ENCODE results near the gene SIDT1.

The SIDT1 gene

GRCh38 chr3:113615976-113616375 is 83.6 kb downstream of the SIDT1 start:
- no peaks in the 10 kb centered on the region for H3K27me3 ChIP-seq (ENCODE audit: insufficient read depth, poor library complexity, severe bottlenecking)
- DNase-seq (ENCODE audit: low read depth in 1 of 2, low spot score in 1 of 2), result no peak
- no peak overlapping the region for H3K27ac ChIP-seq (replicated peaks)
- TF ChIP-seq GABPA (IDR thresholded peaks at IDR 0.05; ENCODE audit: low read depth), result no peak
- TF ChIP-seq POLR2AphosphoS5 (IDR thresholded peaks at IDR 0.05; ENCODE audit: low read depth), result no peak
- TF ChIP-seq REST (IDR thresholded peaks at IDR 0.05; ENCODE audit: insufficient replicate concordance, low read depth), result no peak
- TF ChIP-seq CTCF (IDR thresholded peaks at IDR 0.05; ENCODE audit: insufficient read depth, low read length), result no peak
- no peak for TF ChIP-seq SPI1 (IDR thresholded peaks at IDR 0.05; ENCODE audit: borderline replicate concordance, low read depth)
- H3K4me3 ChIP-seq (replicated peaks; ENCODE audit: insufficient read depth, low read length), result no peak overlapping the region

GRCh38 chr3:113617726-113618125 is 85.4 kb downstream of the SIDT1 start:
- H3K27ac ChIP-seq (replicated peaks), result no peak overlapping the region
- TF ChIP-seq POLR2AphosphoS5 (IDR thresholded peaks at IDR 0.05; ENCODE audit: low read depth), result no peak
- no peak for TF ChIP-seq GABPA (IDR thresholded peaks at IDR 0.05; ENCODE audit: low read depth)
- no peak for TF ChIP-seq REST (IDR thresholded peaks at IDR 0.05; ENCODE audit: insufficient replicate concordance, low read depth)
- no peak for TF ChIP-seq CTCF (IDR thresholded peaks at IDR 0.05; ENCODE audit: insufficient read depth, low read length)
- no peak for TF ChIP-seq SPI1 (IDR thresholded peaks at IDR 0.05; ENCODE audit: borderline replicate concordance, low read depth)
- no peaks in the 10 kb centered on the region for H3K27me3 ChIP-seq (ENCODE audit: insufficient read depth, poor library complexity, severe bottlenecking)
- DNase-seq (ENCODE audit: low read depth in 1 of 2, low spot score in 1 of 2), result no peak
- no peak overlapping the region for H3K4me3 ChIP-seq (replicated peaks; ENCODE audit: insufficient read depth, low read length)

- DNase-seq (ENCODE audit: low read depth in 1 of 2, low spot score in 1 of 2), result peak; percentile 13 to 20
- no peak for TF ChIP-seq REST (IDR thresholded peaks at IDR 0.05; ENCODE audit: insufficient replicate concordance, low read depth)
- no peak for TF ChIP-seq CTCF (IDR thresholded peaks at IDR 0.05; ENCODE audit: insufficient read depth, low read length)
- no peak for TF ChIP-seq POLR2AphosphoS5 (IDR thresholded peaks at IDR 0.05; ENCODE audit: low read depth)
- peak; percentile 52; the same call in 1 of the 2 replicates for TF ChIP-seq SPI1 (IDR thresholded peaks at IDR 0.05; ENCODE audit: borderline replicate concordance, low read depth)
- TF ChIP-seq GABPA (IDR thresholded peaks at IDR 0.05; ENCODE audit: low read depth), result no peak
These were observed 87.7 kb downstream of the SIDT1 start for GRCh38 chr3:113620091-113620490.

More at GRCh38 chr3:113620091-113620490, 87.7 kb downstream of the SIDT1 start:
- no peak overlapping the region for H3K27ac ChIP-seq (replicated peaks)
- H3K27me3 ChIP-seq (ENCODE audit: insufficient read depth, poor library complexity, severe bottlenecking), result no peaks in the 10 kb centered on the region
- H3K4me3 ChIP-seq (replicated peaks; ENCODE audit: insufficient read depth, low read length), result no peak overlapping the region

Measured in HL-60 (cell line).